Brain microvascular endothelial cell (primary cell): ENCODE results near the gene TMPRSS11D.

Experiments used
- DNase-seq: peaks from one replicate; pipeline ENCODE4 v3.0.0-alpha.2; 2020
- H3K27ac ChIP-seq: fragments of 250-450 bp; sonication (Bioruptor Pico); 2 replicates; pipeline ENCODE4 v1.5.1; 2020; ENCODE audit warnings: mild to moderate bottlenecking, moderate library complexity
- H3K27me3 ChIP-seq: fragments of 250-450 bp; sonication (Bioruptor Pico); replicated peaks from 2 replicates; pipeline ENCODE4 v1.5.1; 2020; ENCODE audit warnings: mild to moderate bottlenecking
- H3K36me3 ChIP-seq: fragments of 250-450 bp; sonication (Bioruptor Pico); replicated peaks from 2 replicates; pipeline ENCODE4 v1.5.1; 2020; ENCODE audit warnings: mild to moderate bottlenecking
- H3K4me3 ChIP-seq: 2 replicates; pipeline ENCODE4 v1.5.1; 2011; ENCODE audit warnings: low read depth, mild to moderate bottlenecking, control low read depth, low read length, moderate library complexity
- CTCF ChIP-seq: IDR thresholded peaks from 2 replicates; pipeline ENCODE4 v1.5.1; 2011; ENCODE audit warnings: low read depth, mild to moderate bottlenecking, moderate library complexity, low read length, control low read depth, inconsistent platforms; ENCODE audit errors: missing control alignments
- in situ Hi-C: cut with HindIII; loops from 2 replicates; pipeline ENCODE4 v1.10.0; 2017; ENCODE audit warnings: low sequenced_read_pairs, low pct_ligation_motif_present

TMPRSS11D gene

GRCh38 chr4:67886281-67886680 is 2.5 kb upstream of the TMPRSS11D start:
- no peaks in the 10 kb centered on the region for H3K36me3 ChIP-seq
- in situ Hi-C loops = no loop called here
- no peak for TF ChIP-seq CTCF
- no peaks in the 10 kb centered on the region for H3K27me3 ChIP-seq
- peak overlapping the region; percentile 79 for H3K27ac ChIP-seq
- DNase-seq = peak; percentile 12
- H3K4me3 ChIP-seq = no peak overlapping the region

GRCh38 chr4:67885762-67886161 is 2.0 kb upstream of the TMPRSS11D start:
- in situ Hi-C loops = no loop called here
- no peak for TF ChIP-seq CTCF
- H3K4me3 ChIP-seq = no peak overlapping the region
- H3K36me3 ChIP-seq = no peaks in the 10 kb centered on the region
- H3K27me3 ChIP-seq = no peaks in the 10 kb centered on the region
- DNase-seq = peak; percentile 88
- H3K27ac ChIP-seq = peak overlapping the region; percentile 79

- in situ Hi-C loops = no loop called here
- H3K27me3 ChIP-seq = no peaks in the 10 kb centered on the region
- no peak for TF ChIP-seq CTCF
- no peak for DNase-seq
- no peak overlapping the region for H3K4me3 ChIP-seq
- H3K36me3 ChIP-seq = no peaks in the 10 kb centered on the region
- no peak overlapping the region for H3K27ac ChIP-seq
These were observed 899 bp upstream of the TMPRSS11D start for GRCh38 chr4:67884701-67885100.

GRCh38 chr4:67883458-67883857 is 344 bp downstream of the TMPRSS11D start:
- in situ Hi-C loops = no loop called here
- TF ChIP-seq CTCF = no peak
- no peaks in the 10 kb centered on the region for H3K36me3 ChIP-seq
- no peaks in the 10 kb centered on the region for H3K27me3 ChIP-seq
- no peak for DNase-seq
- H3K27ac ChIP-seq = no peak overlapping the region
- H3K4me3 ChIP-seq = no peak overlapping the region

- no peak overlapping the region for H3K4me3 ChIP-seq
- H3K27ac ChIP-seq = no peak overlapping the region
- DNase-seq = no peak
- no peaks in the 10 kb centered on the region for H3K36me3 ChIP-seq
- no peak for TF ChIP-seq CTCF
- in situ Hi-C loops = no loop called here
- H3K27me3 ChIP-seq = no peaks in the 10 kb centered on the region
These were observed 2.8 kb downstream of the TMPRSS11D start for GRCh38 chr4:67880866-67881610.

GRCh38 chr4:67879486-67879885 is 4.3 kb downstream of the TMPRSS11D start:
- DNase-seq = no peak
- H3K27me3 ChIP-seq = no peaks in the 10 kb centered on the region
- TF ChIP-seq CTCF = no peak
- in situ Hi-C loops = no loop called here
- no peaks in the 10 kb centered on the region for H3K36me3 ChIP-seq
- H3K27ac ChIP-seq = no peak overlapping the region
- H3K4me3 ChIP-seq = no peak overlapping the region
